Measurements from ENCODE around the gene SCNN1B. TPM values are rescaled to one million over a fixed set of nuclear protein-coding genes. Genes with fewer than 3 reads are reported as not detected.
"Not testable (repeated sequence)": the region's sequence is repeated elsewhere in the genome, so short reads cannot be mapped to it uniquely, and the experiment has no call there.

SCNN1B gene
- polyA plus RNA-seq, 1 experiment: not detected

DNA sequence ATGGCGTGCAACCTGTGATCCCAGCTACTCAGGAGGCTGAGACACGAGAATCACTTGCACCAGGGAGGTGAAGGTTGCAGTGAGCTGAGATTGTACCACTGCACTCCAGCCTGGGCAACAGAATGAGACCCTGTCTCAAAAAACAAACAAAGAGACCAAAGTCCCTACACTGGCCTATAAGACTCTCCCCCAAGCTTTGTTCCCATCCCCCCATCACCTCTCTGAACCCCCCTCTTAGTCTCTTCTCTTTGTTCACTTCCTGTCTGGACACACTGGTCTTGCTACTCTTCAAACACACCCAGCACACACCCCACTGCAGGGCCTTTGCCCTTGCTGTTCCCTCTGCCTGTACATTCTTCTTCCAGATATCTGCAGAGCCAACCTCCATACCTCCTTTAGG, 7.8 kb upstream of the SCNN1B start:
- Histone ChIP-seq H3K27me3 (ENCODE audit: control insufficient read depth, insufficient read depth, low read length) (no peaks in the 10 kb centered on the region), H3K36me3 (ENCODE audit: control insufficient read depth, insufficient read depth, low read length) (no peaks in the 10 kb centered on the region), H3K4me3 (ENCODE audit: low read depth, low read length) (no peak overlapping the region)
- POLR2A ChIA-PET: no interaction called here
- CTCF ChIA-PET: interaction anchor here (0.5 to 1.0 kb wide), 4 partner anchors 11 to 379 kb away, joined by 3 to 4 read pairs (median 4); no protein-coding TSS in a partner anchor
- TF ChIP-seq, protein P1, sequence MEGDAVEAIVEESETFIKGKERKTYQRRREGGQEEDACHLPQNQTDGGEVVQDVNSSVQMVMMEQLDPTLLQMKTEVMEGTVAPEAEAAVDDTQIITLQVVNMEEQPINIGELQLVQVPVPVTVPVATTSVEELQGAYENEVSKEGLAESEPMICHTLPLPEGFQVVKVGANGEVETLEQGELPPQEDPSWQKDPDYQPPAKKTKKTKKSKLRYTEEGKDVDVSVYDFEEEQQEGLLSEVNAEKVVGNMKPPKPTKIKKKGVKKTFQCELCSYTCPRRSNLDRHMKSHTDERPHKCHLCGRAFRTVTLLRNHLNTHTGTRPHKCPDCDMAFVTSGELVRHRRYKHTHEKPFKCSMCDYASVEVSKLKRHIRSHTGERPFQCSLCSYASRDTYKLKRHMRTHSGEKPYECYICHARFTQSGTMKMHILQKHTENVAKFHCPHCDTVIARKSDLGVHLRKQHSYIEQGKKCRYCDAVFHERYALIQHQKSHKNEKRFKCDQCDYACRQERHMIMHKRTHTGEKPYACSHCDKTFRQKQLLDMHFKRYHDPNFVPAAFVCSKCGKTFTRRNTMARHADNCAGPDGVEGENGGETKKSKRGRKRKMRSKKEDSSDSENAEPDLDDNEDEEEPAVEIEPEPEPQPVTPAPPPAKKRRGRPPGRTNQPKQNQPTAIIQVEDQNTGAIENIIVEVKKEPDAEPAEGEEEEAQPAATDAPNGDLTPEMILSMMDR (IDR thresholded peaks at IDR 0.05; ENCODE audit: insufficient read depth, low read depth, low read length): no peak
- DNase-seq (ENCODE audit: low read depth): no peak

DNA sequence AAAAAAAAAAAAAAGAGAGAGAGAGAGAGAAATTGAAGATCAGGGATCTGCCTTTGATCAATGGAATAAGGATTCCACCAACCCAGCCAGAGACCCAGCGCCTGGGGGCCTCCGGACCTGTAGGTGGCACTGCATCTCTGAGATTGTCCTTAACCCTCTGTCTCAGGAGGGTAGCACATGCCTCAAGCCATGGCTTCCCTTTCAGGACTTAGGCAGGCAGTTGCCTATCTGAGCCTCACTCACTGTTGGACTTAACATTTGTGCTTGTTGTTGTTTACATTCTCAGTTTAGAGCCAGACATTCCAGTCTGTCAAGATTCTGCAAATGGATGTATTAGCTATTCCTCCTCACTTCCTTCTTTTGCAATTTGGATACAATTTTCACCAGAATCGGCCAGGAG, 5.1 kb upstream of the SCNN1B start:
- TF ChIP-seq, protein P1 (IDR thresholded peaks at IDR 0.05; ENCODE audit: insufficient read depth, low read depth, low read length): no peak
- Histone ChIP-seq H3K4me3 (ENCODE audit: low read depth, low read length) (no peak overlapping the region), H3K27me3 (ENCODE audit: control insufficient read depth, insufficient read depth, low read length) (peaks cover 5% of the 10 kb centered on the region), H3K36me3 (ENCODE audit: control insufficient read depth, insufficient read depth, low read length) (no peaks in the 10 kb centered on the region)
- ChIA-PET POLR2A (no interaction called here), CTCF (interaction anchor here (0.9 kb wide), 1 partner anchor 11 kb away, joined by 3 read pairs; no protein-coding TSS in a partner anchor)
- no peak for DNase-seq (ENCODE audit: low read depth)

DNA sequence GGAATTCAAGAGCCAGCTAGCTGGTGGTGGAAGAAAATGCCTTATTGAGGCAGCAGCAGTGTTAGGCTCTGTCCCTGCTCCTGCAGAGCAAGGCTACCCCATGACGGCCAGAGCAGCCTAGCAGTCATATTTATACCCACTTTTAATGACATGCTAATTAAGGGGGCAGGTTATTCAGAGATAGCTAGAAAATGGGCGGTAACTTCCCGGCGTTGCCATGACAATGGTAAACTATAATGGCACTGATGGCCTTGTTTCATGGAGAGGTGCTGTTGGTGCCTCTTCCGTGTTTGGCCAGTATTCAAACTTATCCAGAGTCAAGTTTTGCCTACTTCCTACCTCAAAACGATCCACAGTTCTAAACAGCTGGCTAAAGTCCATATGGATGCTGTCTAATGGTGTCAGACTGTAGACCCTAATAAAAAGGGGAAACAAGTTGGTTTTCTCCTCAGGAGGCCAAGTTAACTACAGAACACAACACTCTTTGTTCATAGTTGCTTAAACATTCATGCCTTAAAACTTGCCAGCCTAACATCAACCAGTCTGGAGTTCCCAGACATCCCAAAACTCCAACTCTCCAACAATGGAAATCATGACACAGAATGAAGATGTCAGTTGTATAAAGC, 3.7 kb upstream of the SCNN1B start:
- H3K27me3 ChIP-seq (ENCODE audit: control insufficient read depth, insufficient read depth, low read length): peaks cover 13% of the 10 kb centered on the region
- H3K36me3 ChIP-seq (ENCODE audit: control insufficient read depth, insufficient read depth, low read length): no peaks in the 10 kb centered on the region
- ChIA-PET POLR2A (no interaction called here), CTCF (no interaction called here)
- no peak overlapping the region for H3K4me3 ChIP-seq (ENCODE audit: low read depth, low read length)
- no peak for DNase-seq (ENCODE audit: low read depth)
- TF ChIP-seq, protein P1 (IDR thresholded peaks at IDR 0.05; ENCODE audit: insufficient read depth, low read depth, low read length): no peak

DNA sequence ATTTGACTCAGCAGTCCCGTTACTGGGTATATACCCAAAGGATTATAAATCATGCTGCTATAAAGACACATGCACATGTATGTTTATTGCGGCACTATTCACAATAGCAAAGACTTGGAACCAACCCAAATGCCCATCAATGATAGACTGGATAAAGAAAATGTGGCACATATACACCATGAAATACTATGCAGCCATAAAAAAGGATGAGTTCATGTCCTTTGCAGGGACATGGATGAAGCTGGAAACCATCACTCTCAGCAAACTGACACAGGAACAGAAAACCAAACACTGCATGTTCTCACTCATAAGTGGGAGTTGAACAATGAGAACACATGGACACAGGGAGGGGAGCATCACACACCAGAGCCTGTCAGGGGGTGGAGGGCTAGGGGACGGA, 2.3 kb upstream of the SCNN1B start:
- POLR2A ChIA-PET; CTCF ChIA-PET; H3K36me3 ChIP-seq (ENCODE audit: control insufficient read depth, insufficient read depth, low read length); DNase-seq (ENCODE audit: low read depth); H3K4me3 ChIP-seq (ENCODE audit: low read depth, low read length): not testable (repeated sequence)
- peaks cover 13% of the 10 kb centered on the region for H3K27me3 ChIP-seq (ENCODE audit: control insufficient read depth, insufficient read depth, low read length)

DNA sequence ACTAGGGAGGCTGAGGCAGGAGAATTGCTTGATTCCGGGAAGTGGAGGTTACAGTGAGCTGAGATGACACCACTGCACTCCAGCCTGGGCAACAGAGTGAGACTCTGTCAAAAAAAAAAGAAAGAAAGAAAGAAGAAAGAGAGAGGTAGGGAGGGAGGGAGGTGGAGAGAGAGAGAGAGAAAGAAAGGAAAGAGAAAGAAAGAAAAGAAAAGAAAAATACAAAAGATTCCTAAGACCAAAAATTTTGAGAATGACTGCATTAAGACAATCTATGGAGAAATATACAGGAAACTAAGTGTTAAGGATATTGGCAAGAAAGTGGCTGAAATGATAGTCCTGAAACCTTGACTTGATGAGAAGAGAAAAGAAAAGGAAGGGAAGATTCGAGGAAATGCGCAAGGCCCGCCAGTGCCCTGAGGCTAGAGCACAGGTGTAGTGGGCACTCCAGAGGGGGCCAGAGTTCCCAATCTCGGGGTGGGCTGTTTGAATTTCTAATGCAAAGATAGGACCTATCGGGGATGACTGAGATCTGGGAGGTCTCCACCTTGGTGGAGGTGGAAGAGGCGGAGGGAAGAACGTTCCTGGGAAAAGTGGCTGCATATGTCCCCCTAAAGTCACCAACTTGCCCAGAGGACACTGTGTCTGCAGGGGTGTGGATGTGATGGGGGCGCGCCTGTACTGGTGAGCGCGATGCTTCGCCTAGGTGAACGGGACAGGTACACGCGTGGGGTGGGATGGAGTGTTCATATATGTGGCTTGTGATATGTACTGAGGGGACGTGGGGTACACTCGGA, 654 bp upstream of the SCNN1B start:
- Histone ChIP-seq H3K4me3 (ENCODE audit: low read depth, low read length) (no peak overlapping the region), H3K27me3 (ENCODE audit: control insufficient read depth, insufficient read depth, low read length) (peaks cover 13% of the 10 kb centered on the region), H3K36me3 (ENCODE audit: control insufficient read depth, insufficient read depth, low read length) (no peaks in the 10 kb centered on the region)
- TF ChIP-seq, protein P1 (IDR thresholded peaks at IDR 0.05; ENCODE audit: insufficient read depth, low read depth, low read length): no peak
- DNase-seq (ENCODE audit: low read depth): no peak
- CTCF ChIA-PET: no interaction called here
- POLR2A ChIA-PET: no interaction called here

Measured in BJ (cell line).